K562 (cell line): ENCODE measurements around the gene ZNF641. TPM values are rescaled to one million over a fixed set of nuclear protein-coding genes. Genes with fewer than 3 reads are reported as not detected.

Experiments
- CTBP1 ChIP-seq: fragments of 450-650 bp; IDR thresholded peaks from 2 replicates; pipeline ENCODE4 v1.6.1; 2016; ENCODE audit warnings: borderline replicate concordance
- HDAC1 ChIP-seq, 2 experiments: fragments of 450-650 bp; IDR thresholded peaks; 2 replicates each; pipeline ENCODE4 v1.6.1; 2016 to 2017; ENCODE audit warnings: inconsistent platforms in 1 of 2, mild to moderate bottlenecking in 1 of 2, moderate library complexity in 1 of 2
- HMGN3 ChIP-seq: IDR thresholded peaks from 2 replicates; pipeline ENCODE4 v1.6.1; 2011; ENCODE audit warnings: borderline replicate concordance, low read depth, mild to moderate bottlenecking, mixed read lengths, low read length; ENCODE audit not compliant: insufficient read length; ENCODE audit errors: extremely low read depth
- MTA2 ChIP-seq: fragments of 450-650 bp; IDR thresholded peaks from 2 replicates; pipeline ENCODE4 v1.6.1; 2016; ENCODE audit warnings: low read depth
- NFIC ChIP-seq: fragments of 450-650 bp; IDR thresholded peaks from 2 replicates; pipeline ENCODE4 v1.6.1; 2017; ENCODE audit warnings: mild to moderate bottlenecking, inconsistent platforms
- NFIX ChIP-seq: fragments of 250-450 bp; sonication (Bioruptor Pico); IDR thresholded peaks from 2 replicates; pipeline ENCODE4 v1.4.0; 2020; ENCODE audit warnings: low read depth, mild to moderate bottlenecking, moderate library complexity
- NRF1 ChIP-seq, 2 experiments: fragments of 450-650 bp; IDR thresholded peaks in 1 of 2; conservative IDR thresholded peaks in 1 of 2; 2 replicates each; pipeline ENCODE4 v1.6.1; 2014; ENCODE audit warnings: mild to moderate bottlenecking in 2 of 2
- PCBP2 ChIP-seq: fragments of 200-400 bp; formaldehyde crosslinking; IDR thresholded peaks from 2 replicates; pipeline ENCODE4 v1.6.1; 2018; ENCODE audit warnings: low read length, low read depth, mild to moderate bottlenecking, moderate library complexity; ENCODE audit not compliant: poor library complexity, severe bottlenecking
- ZNF174 ChIP-seq: fragments of 250-450 bp; sonication (Bioruptor Pico); IDR thresholded peaks from 2 replicates; pipeline ENCODE4 v1.4.0; 2020; ENCODE audit warnings: mild to moderate bottlenecking
- ZNF217 ChIP-seq: sonication (generic); formaldehyde crosslinking; IDR thresholded peaks from 2 replicates; pipeline ENCODE4 v1.8.0; 2022; ENCODE audit warnings: mild to moderate bottlenecking, missing genetic modification reagents
- ZNF444 ChIP-seq: fragments of 250-450 bp; sonication (Bioruptor Pico); IDR thresholded peaks from 2 replicates; pipeline ENCODE4 v1.4.0; 2020; ENCODE audit warnings: mild to moderate bottlenecking, moderate library complexity
- polyA plus RNA-seq, 8 experiments: library from polyadenylated mRNA; depleted of rRNA in 4 of 8; stranded (reverse) in 5 of 8; unstranded in 3 of 8; fragments of >200 nt; fragmentation: Nextera tagmentation in 2 of 8; fragmentation: Illumina TruSeq in 1 of 8; extraction: Ambion mirVana in 2 of 8; extraction: Trizol in 1 of 8; gene quantifications; 2 replicates each; pipeline versions ENCODE4 v1.2.1 to v1.2.3, GENCODE V29; 2011 to 2014; ENCODE audit warnings: inconsistent platforms in 1 of 8, missing spikeins in 1 of 8
- total RNA-seq, 7 experiments: library from RNA; depleted of rRNA in 6 of 7; stranded (reverse); fragments of >200 nt in 6 of 7; fragmentation: Illumina TruSeq in 2 of 7; extraction: Trizol in 2 of 7; gene quantifications; 2 replicates each; pipeline versions ENCODE4 v1.2.1 to v1.2.3, GENCODE V29; 2011 to 2021; ENCODE audit warnings: low replicate concordance in 1 of 7
- TF ChIP-seq, protein P1 (sequence below): fragments of 450-650 bp; IDR thresholded peaks from 2 replicates; pipeline ENCODE4 v1.6.1; 2016; ENCODE audit warnings: borderline replicate concordance
- TF ChIP-seq, protein P2 (sequence below), 2 experiments: fragments of 450-650 bp in 1 of 2; sonication (generic) in 1 of 2; formaldehyde crosslinking in 1 of 2; IDR thresholded peaks; 2 replicates each; pipeline versions ENCODE4 v1.7.1 to v1.9.0; 2016 to 2022; ENCODE audit warnings: inconsistent platforms in 1 of 2, mild to moderate bottlenecking in 1 of 2, missing genetic modification reagents in 1 of 2
- TF ChIP-seq, protein P3 (sequence below), 2 experiments: fragments of 450-650 bp; IDR thresholded peaks; 2 replicates each; pipeline ENCODE4 v1.6.1; 2016

Gene ZNF641
- total and polyA plus RNA-seq, 9 of the 15 experiments (the other 6 are each of a cell fraction or from before 2014, with no cell fraction given) = 2.5 to 15.6 (median 9.2) TPM

DNA sequence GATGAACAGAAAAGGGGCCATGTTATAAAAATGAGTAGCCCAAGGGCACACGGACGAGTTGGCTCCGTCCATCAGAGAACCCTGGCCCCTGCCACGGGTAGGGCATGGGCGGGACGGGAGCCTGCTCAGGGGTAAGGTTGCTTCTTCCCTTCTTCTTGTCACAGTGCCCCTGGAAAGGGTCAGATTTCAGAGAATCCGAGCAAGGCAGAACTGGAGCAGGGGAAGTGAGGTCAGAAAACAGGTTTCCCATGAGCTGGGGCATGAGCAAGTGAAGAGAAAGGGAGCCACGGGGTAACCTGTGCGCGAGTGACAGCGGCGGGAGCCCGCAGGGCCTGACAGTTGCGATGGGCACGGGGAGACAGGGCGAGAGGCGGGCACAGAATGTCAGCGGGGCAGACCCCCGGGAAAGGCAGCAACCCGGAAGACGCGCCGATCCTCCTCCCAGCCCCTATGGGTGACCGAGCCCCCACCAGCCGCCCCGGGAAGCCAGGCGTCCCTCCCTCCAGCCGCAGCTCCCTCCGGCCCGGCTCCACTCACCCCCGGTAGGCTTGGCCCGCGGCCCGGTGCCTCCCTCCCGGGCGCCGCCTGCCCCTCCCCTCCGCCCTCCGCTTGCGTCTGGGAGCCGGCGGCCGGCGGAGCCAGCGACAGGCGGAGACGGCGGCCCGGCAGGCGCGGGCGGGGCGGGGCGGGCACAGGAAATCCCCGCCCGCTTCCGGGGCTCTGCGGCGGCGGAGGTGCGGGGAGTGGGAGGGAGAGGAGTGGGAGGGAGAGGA is at the start of gene ZNF641 (continued):
- TF ChIP-seq, protein P1, sequence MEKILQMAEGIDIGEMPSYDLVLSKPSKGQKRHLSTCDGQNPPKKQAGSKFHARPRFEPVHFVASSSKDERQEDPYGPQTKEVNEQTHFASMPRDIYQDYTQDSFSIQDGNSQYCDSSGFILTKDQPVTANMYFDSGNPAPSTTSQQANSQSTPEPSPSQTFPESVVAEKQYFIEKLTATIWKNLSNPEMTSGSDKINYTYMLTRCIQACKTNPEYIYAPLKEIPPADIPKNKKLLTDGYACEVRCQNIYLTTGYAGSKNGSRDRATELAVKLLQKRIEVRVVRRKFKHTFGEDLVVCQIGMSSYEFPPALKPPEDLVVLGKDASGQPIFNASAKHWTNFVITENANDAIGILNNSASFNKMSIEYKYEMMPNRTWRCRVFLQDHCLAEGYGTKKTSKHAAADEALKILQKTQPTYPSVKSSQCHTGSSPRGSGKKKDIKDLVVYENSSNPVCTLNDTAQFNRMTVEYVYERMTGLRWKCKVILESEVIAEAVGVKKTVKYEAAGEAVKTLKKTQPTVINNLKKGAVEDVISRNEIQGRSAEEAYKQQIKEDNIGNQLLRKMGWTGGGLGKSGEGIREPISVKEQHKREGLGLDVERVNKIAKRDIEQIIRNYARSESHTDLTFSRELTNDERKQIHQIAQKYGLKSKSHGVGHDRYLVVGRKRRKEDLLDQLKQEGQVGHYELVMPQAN = peak; percentile 41; the same call in 1 of the 2 replicates
- TF ChIP-seq, protein P2, sequence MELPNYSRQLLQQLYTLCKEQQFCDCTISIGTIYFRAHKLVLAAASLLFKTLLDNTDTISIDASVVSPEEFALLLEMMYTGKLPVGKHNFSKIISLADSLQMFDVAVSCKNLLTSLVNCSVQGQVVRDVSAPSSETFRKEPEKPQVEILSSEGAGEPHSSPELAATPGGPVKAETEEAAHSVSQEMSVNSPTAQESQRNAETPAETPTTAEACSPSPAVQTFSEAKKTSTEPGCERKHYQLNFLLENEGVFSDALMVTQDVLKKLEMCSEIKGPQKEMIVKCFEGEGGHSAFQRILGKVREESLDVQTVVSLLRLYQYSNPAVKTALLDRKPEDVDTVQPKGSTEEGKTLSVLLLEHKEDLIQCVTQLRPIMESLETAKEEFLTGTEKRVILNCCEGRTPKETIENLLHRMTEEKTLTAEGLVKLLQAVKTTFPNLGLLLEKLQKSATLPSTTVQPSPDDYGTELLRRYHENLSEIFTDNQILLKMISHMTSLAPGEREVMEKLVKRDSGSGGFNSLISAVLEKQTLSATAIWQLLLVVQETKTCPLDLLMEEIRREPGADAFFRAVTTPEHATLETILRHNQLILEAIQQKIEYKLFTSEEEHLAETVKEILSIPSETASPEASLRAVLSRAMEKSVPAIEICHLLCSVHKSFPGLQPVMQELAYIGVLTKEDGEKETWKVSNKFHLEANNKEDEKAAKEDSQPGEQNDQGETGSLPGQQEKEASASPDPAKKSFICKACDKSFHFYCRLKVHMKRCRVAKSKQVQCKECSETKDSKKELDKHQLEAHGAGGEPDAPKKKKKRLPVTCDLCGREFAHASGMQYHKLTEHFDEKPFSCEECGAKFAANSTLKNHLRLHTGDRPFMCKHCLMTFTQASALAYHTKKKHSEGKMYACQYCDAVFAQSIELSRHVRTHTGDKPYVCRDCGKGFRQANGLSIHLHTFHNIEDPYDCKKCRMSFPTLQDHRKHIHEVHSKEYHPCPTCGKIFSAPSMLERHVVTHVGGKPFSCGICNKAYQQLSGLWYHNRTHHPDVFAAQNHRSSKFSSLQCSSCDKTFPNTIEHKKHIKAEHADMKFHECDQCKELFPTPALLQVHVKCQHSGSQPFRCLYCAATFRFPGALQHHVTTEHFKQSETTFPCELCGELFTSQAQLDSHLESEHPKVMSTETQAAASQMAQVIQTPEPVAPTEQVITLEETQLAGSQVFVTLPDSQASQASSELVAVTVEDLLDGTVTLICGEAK (IDR thresholded peaks at IDR 0.05) = 0 out of 2 replicates have a peak, but pooled peaks have one; percentile 45
- TF ChIP-seq, protein P2 (CRISPR knock-in tag; IDR thresholded peaks at IDR 0.05) = no peak
- TF ChIP-seq ZNF174 = no peak
- peak; percentile 80 for TF ChIP-seq NFIC
- no peak for TF ChIP-seq NFIX
- TF ChIP-seq NRF1 (conservative IDR thresholded peaks at IDR 0.05 in 1 of 2, IDR thresholded peaks at IDR 0.05 in 1 of 2) = peak; percentile 51 to 53
- 0 out of 2 replicates have a peak, but pooled peaks have one; percentile 24 for TF ChIP-seq CTBP1
- no peak for TF ChIP-seq ZNF217 (CRISPR knock-in tag)
- TF ChIP-seq ZNF444 (CRISPR knock-in tag) = no peak
- TF ChIP-seq PCBP2 = peak; percentile 80
- peak in 1 of 2 experiments; percentile 56; a peak in 2 of 4 replicates for TF ChIP-seq HDAC1 (IDR thresholded peaks at IDR 0.05)
- TF ChIP-seq HMGN3 = peak; percentile 45
- TF ChIP-seq, protein P3, sequence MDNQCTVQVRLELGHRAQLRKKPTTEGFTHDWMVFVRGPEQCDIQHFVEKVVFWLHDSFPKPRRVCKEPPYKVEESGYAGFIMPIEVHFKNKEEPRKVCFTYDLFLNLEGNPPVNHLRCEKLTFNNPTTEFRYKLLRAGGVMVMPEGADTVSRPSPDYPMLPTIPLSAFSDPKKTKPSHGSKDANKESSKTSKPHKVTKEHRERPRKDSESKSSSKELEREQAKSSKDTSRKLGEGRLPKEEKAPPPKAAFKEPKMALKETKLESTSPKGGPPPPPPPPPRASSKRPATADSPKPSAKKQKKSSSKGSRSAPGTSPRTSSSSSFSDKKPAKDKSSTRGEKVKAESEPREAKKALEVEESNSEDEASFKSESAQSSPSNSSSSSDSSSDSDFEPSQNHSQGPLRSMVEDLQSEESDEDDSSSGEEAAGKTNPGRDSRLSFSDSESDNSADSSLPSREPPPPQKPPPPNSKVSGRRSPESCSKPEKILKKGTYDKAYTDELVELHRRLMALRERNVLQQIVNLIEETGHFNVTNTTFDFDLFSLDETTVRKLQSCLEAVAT (IDR thresholded peaks at IDR 0.05) = no peak
- no peak for TF ChIP-seq MTA2
